Measurements from ENCODE around the gene PSORS1C2.

The PSORS1C2 gene

GRCh38 chr6:31113861-31114540, 24.9 kb downstream of the PSORS1C2 start:
- no peak for DNase-seq (ENCODE audit: extremely low read depth, low read depth)
- no peak for TF ChIP-seq CTCF (IDR thresholded peaks at IDR 0.05; ENCODE audit: low read depth, low read length, missing control alignments)
- H3K4me3 ChIP-seq (replicated peaks; ENCODE audit: low read depth, low read length), result no peak overlapping the region

- no peak within 1 kb of the TSS for H3K4me3 ChIP-seq (replicated peaks; ENCODE audit: low read depth, low read length)
- TF ChIP-seq CTCF (IDR thresholded peaks at IDR 0.05; ENCODE audit: low read depth, low read length, missing control alignments), result no peak
- DNase-seq (ENCODE audit: extremely low read depth, low read depth), result no peak
Measured at GRCh38 chr6:31112478-31112877, 26.4 kb downstream of the PSORS1C2 start, which contains the start of gene C6orf15. Gene C6orf15 (minus strand): TSS chr6:31112575. CDS start chr6:31112555, 20 bp downstream.

GRCh38 chr6:31111712-31112111, 27.2 kb downstream of the PSORS1C2 start:
- DNase-seq (ENCODE audit: extremely low read depth, low read depth), result no peak
- TF ChIP-seq CTCF (IDR thresholded peaks at IDR 0.05; ENCODE audit: low read depth, low read length, missing control alignments), result no peak
- H3K4me3 ChIP-seq (replicated peaks; ENCODE audit: low read depth, low read length), result no peak overlapping the region

GRCh38 chr6:31110825-31111582, 27.9 kb downstream of the PSORS1C2 start:
- no peak overlapping the region for H3K4me3 ChIP-seq (replicated peaks; ENCODE audit: low read depth, low read length)
- no peak for TF ChIP-seq CTCF (IDR thresholded peaks at IDR 0.05; ENCODE audit: low read depth, low read length, missing control alignments)
- no peak for DNase-seq (ENCODE audit: extremely low read depth, low read depth)

- no peak for TF ChIP-seq CTCF (IDR thresholded peaks at IDR 0.05; ENCODE audit: low read depth, low read length, missing control alignments)
- no peak overlapping the region for H3K4me3 ChIP-seq (replicated peaks; ENCODE audit: low read depth, low read length)
- DNase-seq (ENCODE audit: extremely low read depth, low read depth), result no peak
Measured at GRCh38 chr6:31107052-31107451, 31.8 kb downstream of the PSORS1C2 start.

GRCh38 chr6:31103136-31103535, 35.7 kb downstream of the PSORS1C2 start:
- DNase-seq (ENCODE audit: extremely low read depth, low read depth), result no peak
- no peak for TF ChIP-seq CTCF (IDR thresholded peaks at IDR 0.05; ENCODE audit: low read depth, low read length, missing control alignments)
- H3K4me3 ChIP-seq (replicated peaks; ENCODE audit: low read depth, low read length), result no peak overlapping the region
